HG03045 (cell line): Measurements from ENCODE around the gene ZKSCAN3.
"Not testable (repeated sequence)": the region's sequence is repeated elsewhere in the genome, so short reads cannot be mapped to it uniquely, and the experiment has no call there.

Experiments
- ATAC-seq: cut with Tn5 transposase; IDR thresholded peaks from one replicate; pipeline ENCODE4 v1.9.1; 2021; ENCODE audit warnings: mild to moderate bottlenecking, moderate library complexity; ENCODE audit not compliant: unreplicated experiment

The ZKSCAN3 gene

DNA sequence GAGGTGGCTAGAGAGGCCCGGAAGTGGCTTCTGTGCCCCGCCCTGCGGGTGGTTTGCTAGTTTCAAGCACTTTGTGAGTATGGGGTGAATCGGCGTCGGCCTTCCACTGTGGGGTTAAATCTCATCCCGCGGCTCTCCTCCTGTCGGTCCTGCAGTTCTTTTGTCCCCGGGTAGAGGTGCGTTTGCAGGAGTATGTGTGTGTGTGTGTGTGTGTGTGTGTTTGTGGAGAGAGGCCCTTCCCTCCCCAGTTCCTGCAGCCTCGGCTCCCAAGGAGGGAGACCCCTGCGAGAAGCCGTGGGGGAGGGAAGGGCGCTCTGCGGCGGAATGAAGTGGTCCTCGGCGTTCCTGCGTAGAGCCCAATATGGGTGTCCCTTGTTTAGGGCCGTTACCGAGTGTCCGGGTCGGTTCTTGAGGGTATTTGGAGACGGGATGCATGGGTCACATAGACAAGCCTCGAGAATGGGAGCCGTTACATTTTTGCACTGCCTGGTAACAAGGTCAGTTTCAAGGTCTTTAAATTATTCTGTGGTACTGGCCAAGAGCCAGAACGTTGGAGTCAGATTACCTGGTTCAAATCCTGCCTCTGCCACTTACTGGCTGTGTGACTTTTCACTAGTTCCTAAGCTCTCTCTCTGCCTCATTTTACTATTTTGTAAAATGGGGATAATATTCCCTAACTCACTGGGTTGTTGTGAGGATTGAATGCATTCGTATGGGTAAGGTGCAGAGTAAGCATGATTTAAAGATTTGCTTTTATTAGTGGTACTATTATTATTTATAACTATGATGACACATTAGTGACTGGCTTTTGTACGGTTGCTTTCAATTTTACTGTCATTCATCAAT is at the start of gene ZKSCAN3:
TSS of gene ZKSCAN3 (plus strand) at position 56 of the 846 bp plus-strand sequence. CDS start 9,640 bp downstream, outside the sequence.
- peak; percentile 98 for ATAC-seq

DNA sequence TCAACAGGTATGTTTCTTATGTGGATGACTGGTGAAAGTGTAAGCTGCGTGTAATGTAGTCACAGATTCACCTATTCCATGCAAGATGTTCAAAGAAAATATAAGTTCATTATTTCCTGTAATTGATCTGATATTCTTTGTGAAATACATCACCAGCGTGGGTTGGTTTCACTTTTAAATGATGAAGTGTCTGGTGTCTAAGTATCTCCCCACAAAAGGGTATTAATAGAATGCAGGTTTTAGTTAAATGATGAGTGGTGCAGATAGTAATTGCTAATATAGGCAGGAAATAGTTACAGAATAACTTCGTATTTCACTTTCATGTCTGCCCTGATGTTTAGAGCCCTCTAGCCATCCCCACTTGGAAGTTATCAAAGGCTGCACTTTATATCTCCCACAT is 46.2 kb upstream of the ZKSCAN3 start:
- peak; percentile 70 for ATAC-seq

DNA sequence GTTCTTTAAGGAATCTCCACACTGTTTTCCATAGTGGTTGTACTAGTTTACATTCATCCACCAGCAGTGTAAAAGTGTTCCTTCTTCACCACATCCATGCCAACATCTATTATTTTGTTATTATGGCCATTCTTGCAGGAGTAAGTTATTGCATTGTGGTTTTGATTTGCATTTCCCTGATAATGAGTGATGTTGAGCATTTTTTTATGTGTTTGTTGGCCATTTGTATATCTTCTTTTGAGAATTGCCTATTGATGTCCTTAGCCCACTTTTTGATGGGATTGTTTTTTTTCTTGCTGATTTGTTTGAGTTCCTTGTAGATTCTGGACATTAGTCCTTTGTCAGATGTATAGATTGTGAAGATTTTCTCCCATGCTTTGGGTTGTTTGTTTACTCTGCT is 43.4 kb upstream of the ZKSCAN3 start:
- ATAC-seq = not testable (repeated sequence)

DNA sequence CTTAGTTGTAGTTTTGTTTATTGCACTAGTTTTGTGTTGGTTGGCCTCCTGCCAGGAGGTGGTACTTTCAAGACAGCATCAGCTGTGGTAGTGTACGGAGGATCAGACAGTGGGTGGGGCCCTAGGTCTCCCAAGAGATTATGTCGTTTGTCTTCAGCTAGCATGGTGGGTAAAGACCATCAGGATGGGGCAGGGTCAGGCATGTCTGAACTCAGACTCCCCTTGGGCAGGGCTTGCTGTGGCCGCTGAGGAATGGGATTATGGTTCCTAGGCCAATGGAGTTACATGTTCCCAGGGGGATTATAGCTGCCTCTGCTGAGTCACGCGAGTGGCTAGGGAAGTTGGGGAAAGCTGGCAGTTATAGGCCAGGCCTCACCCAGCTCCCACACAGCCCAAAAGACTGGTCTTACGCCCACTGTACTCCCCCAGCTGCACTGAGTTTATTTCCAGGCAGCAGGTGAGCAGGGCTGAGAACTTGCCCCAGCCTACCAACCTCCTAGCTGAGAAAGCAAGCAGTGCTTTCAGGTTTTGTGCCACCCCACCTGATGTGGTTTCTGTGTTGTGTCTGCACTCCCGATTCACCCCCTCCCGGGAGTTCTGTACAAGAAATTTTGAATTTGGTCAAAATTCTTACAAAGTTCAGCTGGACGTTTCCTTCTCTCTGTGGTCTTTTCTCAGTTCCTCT is 38.5 kb upstream of the ZKSCAN3 start:
- ATAC-seq = no peak

DNA sequence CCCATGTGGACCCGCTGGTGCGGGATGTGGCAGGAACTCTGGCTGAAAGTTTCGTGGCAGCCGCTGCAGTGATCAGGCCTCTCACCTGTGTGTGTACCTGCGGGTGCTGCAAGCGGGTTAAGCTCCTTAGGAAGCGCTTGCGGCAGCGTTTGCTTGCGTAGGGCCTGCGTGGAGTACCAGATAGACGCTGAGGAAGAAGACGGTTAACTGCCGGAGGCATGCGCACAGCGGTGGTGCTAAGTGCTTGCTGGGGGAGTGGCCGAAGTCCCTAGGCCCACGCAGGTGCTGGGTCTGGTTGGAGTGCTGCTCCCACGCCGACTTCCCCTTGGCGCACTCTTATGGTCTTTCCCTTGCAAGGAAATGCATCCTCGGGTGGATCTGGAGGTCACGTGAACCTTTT is 36.8 kb upstream of the ZKSCAN3 start:
- ATAC-seq = no peak

DNA sequence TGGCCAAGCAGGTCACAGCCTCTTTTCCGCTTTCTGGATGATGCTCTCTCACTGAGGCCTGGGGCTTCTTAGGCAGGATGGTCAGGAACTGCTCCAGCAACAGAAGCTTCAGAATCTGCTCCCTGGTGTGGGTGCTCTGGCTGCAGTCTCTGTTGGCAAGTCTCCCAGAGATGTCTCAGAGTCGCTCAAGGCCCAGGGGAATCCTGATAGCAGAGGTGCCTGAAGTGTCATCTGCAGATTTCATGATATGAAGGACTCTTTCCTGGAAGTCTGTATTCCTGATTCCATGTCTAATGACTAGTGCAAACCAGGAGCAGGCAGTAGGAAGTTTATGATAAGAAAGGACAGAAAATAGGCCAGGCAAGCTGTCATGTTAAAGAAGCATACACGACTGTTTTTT is 34.1 kb upstream of the ZKSCAN3 start:
- no peak for ATAC-seq

DNA sequence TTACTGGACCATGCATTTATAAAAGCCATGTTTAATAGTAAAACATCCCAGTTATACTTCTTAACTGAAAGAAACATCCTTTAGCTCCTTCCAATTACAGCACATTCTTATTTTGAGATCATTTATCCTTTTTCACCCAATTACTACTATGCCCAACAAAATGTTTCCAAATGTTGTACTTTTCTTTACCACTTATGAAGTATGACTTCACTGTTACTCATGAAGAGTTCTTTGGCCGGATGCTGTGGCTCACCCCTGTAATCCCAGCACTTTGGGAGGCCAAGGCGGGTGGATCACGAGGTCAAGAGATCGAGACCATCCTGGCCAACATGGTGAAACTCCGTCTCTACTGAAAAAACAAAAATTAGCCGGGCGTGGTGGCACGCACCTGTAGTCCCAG is 31.9 kb upstream of the ZKSCAN3 start:
- not testable (repeated sequence) for ATAC-seq

DNA sequence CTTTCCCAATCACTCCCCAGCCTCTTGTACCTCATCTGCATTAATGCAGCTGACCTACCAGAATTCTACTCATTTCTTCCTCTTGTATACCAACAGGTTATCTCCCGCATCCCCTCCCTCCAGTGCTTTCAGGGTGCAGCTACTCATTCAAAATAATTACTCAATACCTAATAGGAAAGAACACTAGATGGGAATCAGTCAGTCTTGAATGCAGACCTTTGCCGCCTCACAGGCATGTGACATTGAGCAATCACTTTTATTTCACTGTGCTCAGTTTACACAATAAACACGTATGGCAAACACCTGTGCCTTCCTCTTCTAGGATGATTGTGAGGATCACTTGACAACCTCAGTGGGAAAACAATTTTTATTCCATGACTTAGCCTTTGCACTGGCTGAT is 27.1 kb upstream of the ZKSCAN3 start:
- no peak for ATAC-seq

DNA sequence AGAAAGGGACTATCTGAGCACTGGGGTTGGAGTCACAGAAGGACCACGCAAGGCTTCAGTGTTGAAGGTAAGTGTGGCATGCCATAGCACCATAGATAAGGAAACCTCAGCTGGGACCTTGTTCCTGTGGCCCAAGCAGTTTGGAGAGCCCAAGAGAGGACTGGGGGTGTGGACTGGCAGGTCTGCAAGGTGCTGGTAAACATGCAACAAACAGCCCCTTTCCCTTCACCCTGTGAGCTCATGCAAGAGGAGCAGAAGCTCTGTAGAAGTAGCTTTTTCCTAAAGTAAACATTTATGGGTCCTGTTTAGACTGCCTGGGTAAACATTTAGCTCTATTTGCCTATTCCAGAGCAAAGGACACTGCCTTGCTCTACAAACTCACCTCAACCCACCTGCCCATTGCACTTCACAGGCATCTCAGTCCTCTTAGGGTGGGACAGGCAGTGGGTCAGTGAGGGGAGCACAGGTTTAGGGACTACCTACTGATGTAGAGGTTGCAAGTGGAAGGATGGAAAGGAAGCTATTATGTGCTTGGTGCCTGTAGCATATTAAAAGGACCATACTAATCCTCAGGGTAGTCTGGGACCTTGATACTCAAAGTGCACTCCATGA is 25.8 kb upstream of the ZKSCAN3 start:
- no peak for ATAC-seq

DNA sequence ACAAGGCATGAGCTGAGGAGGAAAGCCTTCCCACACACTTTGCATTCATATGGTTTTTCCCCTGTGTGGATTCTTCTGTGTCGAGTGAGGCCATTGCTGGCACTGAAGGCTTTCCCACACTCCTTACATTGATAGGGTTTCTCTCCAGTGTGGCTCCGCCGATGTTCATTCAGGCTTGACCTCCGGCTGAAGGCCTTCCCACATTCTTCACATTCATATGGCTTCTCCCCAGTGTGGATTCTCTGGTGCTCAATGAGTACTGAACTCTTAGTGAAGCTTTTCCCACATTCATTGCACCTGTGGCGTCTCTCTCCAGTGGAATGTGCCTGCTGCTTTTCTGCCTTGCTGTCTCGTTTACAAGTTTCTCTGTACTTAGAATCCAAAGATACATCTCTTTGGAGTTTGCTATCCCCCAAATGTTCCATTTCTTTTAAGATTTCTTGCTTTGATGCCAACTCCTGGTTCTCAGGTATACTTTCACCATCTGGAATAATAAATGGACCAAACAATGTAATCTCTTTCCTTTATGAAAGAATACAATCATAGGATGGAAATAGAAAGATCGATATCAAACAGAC is 23.3 kb upstream of the ZKSCAN3 start:
- no peak for ATAC-seq

DNA sequence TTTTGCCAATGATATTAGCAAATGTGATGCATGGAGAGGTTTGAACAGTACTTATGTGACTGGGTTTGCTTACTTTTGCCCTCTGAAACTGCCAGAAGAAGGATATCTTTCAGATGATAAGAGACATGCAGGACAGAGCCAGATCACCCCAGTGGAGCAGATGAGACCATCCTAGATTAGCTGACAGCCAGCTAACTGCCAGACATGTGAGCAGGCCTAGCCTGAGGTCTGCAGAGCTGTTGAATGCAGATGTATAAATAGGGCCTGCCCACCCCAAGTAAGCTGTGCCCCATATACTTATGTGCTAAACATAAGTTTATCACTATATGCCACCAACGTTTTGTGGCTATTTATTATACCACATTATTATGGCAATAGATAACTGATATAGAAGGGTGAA is 19.7 kb upstream of the ZKSCAN3 start:
- ATAC-seq = no peak

DNA sequence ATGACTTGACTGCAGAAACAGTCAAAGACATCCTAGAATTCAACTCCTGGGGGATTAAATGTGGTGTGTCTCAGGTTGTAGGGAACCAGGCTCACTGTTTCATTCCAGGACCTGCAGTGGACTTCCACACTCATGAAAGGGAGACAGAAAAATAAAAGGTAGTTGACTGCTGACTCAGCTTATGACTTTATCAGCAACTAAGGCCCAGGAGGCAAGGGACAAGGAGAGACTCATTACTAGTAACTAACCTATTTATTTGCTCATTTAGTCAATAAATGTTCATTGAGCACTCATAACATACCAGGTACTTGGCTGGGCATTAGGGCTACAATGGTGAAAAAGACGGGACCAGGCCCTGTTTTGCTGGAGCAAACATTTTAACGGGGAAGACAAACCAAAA is 16.7 kb upstream of the ZKSCAN3 start:
- no peak for ATAC-seq

DNA sequence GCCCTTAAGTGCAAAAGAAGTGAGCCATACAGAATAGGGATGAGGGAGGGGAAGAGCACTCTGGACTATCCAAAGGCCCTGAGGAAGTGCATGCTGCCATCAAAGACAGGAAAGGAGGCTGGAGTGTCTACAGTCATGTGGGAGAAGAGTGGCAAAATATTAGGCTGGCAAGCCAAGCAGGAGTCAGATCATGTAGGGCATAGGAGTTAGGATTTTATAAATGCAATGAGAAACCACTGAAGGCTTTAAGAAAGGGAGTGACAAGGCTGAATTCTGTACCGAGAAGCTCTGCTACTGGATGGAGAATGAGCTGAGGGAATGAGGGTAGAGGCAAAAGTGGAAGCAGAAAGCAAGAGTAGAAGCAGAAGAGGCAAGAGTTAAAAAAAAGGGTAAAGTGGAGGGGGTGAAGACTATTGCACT is 16.1 kb upstream of the ZKSCAN3 start:
- ATAC-seq = no peak

DNA sequence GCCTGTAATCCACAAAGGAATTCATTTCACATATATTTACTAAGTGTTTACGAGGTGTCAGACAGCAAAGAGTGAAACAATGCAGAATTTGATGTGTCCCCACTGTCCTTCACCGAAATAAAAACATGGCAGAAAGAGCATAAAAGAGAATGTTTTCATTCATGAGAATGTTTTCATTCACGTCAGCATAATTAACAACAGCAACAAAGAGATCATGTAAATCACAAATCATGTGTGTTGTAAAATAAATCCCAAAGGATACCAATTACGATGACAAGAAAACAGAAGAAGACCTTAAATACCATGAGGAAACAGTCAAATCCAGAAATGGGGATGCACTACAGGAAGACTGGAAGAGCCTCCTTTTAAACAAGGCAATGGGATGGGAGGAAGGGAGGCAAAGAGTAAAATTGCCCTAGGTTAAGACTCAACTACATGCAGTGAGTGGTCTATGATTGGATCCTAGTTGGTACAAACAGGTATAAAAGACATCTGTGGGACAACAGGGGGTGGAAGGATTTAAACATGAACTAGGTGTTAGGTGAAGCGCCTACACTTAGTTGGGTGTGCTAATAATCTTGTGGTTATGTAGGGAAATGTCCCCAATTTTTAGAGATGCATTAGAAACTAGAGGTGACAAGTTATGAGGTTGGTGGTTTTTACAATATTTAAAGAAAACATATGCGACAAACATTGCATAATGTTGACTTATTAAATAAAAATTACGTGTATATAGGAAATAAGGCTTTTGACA is 15.3 kb upstream of the ZKSCAN3 start:
- ATAC-seq = no peak

DNA sequence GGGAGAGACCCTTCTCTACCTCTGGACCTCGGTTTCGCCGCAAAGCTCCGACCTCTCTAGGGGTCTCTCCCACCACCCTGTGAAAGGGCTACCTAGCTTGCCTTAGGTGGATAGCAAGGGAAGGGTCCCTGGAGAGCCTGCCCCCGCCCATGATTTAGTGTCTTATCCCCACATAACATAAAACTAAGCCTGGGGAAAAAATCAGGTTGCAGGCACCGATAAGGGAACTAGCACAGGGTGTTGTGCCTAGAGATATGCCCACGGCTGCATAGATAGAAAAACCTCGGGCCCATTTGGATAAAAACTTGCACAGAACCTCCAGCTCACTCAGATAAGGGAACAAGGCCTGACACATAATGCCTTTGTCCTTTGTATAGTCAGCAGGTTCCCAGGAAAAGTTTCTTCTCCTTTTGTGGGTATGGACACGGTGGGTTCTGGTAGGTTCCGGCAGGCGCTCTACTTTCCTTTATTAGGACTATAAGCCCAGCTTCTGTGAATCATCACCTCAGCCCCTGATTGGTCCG is 14.6 kb upstream of the ZKSCAN3 start:
- no peak for ATAC-seq

DNA sequence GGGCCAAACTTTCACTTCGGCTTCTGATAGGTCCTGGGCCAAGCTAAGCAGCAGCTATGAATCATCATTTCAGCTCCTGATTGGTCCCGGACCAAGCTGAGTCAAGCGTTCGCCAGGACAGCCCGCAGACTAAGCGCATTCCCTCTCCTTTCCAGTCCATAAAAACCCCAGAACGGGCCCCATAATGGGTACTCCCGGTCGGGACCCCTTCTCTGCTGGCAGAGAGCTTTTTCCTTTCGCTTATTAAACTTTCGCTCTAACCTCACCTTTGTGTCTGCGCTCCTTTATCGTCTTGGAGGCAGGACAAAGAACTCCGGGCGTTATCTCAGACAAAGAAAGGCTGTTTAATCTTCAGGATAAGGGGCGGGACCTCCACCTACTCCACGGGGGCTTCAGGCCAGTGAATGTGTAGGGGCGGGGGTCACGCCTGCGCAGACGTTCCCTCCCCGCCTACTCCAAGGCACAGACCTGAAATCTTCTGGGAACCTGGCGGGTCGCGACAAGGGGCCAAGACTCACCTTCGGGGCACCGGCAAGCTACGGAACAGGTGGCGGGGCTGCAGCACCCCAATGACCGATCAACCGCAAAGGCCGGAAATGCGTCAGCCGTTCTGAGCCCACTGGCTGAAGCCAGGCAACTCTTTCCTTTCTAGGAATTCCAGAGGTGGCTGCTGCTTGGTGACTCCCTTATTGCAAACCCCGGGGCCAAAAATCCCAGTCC is 14.0 kb upstream of the ZKSCAN3 start, which contains the start of gene ZSCAN31:
TSS of gene ZSCAN31 (minus strand) at position 585 of the 720 bp plus-strand sequence. CDS start 6,465 bp downstream, outside the sequence.
- ATAC-seq = peak; percentile 89

DNA sequence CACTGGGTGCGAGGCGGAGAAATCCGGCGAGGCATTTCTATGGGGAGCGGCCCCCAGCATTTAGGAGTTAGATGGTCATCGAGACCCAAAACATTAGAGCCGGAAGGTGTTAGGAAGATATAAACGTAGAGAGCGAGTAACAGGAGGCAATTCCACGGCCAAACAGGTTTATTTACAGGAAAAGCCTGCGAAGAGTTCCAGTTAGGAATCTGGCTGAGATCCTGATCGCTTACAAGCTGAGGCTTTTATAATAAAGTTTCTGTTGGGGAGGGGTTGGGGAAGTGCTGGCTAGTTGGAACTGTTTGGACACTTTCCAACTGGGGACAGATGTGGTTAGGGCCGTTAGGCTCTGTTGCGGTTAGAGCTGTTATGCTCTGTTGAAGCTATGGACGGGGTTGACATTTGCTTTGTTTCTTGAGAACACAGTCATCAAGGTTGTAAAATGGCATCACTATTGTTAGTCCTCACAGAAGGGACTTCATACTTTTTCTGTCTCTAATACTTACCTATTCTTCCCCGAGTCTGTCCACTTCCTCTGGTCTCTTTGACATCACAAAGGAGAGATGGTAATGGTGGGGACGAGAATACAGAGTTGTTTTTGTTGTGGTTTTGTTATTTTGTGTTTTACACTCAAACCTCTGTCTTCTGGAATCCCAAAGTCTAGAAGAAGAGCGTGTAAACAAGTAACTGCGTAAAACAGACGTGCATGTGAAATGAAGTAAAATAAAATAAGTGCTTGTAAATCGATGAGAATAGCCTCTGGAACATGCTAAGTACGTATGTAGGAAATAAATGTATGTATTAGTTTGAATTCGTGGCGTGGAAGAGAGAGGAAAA is 13.2 kb upstream of the ZKSCAN3 start:
- ATAC-seq = no peak

DNA sequence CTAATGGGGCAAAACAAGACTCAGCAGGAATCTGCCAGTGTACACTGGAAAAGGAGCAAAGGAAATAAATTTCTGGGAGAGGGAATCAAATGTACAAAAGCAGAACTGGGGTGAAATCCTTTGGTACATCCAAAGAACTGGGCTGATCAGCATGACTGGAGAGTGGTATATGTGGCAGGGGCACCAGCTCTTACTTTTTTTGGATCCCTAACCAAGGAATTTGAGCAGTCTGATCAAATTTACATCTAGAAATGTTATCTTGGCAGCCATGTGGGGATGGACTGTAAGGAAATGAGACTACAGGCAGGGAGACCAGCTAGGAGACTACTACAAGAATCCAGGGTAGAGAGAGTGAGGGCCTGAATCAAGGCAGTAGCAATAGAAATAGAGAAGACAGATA is 12.6 kb upstream of the ZKSCAN3 start:
- no peak for ATAC-seq
